ENCODE measurements around the gene ANKRD11.
"Not testable (repeated sequence)": the region's sequence is repeated elsewhere in the genome, so short reads cannot be mapped to it uniquely, and the experiment has no call there.

Gene ANKRD11

DNA sequence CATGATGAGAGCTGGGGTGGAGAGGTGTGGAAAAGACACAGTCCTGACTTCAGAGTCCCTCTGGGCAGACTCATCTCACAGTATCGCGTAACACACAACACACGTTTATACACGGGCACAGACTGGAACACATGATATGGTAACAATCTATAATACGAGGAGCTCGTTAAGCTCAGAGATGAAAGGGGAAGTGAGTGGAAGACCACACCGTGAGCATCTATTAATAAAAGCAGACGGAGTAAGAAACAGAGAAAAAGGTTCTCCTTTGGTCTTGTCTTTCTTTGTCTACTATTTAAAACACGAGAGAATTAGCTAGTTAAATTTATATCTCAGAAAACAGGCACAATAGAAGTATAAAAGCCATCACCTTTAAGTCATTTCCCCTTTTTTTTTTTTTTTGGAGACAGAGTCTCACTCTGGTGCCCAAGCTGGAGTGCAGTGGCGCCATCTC lies 13.5 kb downstream of the ANKRD11 start:
- DNase-seq, result no peak

DNA sequence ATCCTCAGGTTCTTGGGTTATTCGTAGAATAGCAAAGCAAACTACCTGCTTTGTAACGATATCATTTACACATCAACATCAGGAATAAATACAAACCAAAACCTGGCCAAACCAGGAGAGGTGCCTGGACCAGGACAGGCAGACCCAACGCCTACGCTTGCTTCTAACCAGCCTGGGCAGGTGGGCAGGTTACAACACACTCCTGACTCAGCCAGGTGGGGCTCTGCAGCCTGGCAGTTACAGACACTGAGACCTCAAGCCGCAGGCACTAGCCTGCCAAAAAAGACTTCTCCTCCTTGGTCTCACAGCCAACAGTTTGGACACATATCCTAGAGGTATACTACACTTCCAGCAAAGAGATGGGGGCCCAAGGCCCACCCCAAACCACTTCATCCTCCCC lies 14.0 kb downstream of the ANKRD11 start:
- DNase-seq, result no peak

GRCh38 chr16:89475144-89475543 lies 15.2 kb downstream of the ANKRD11 start:
- DNase-seq, result no peak

DNA sequence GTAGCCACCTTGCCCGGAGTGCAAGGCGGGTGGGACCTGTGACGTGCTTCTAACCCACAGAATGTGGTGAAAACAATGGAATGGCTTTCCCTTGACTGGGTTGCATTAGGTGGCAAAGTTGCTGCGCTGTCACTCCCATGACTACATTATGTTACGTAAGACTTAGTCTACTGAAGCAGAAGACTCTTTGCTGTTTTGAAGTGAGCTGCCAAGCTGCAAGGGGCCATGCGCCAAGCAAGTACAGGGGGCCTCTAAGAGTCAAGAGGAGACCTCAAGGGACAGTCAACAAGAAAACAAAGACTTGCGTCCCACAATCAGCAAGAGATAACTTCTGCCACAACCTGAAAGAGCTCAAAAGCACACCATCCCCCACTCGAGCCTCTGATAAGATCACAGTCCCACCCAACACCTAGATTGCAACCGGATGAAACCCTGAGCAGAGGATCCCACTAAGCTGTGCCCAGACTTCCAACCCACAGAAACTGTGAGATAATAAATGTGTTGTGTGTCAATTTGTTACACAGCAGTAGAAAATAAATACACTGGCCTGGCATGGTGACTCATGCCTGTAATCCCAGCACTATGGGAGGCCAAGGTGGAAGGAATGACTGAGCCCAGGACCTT lies 16.5 kb downstream of the ANKRD11 start:
- no peak for DNase-seq

GRCh38 chr16:89473136-89473712 lies 17.1 kb downstream of the ANKRD11 start:
- DNase-seq, result no peak

- DNase-seq, result no peak
These were observed 17.7 kb downstream of the ANKRD11 start for GRCh38 chr16:89472711-89473075.

DNA sequence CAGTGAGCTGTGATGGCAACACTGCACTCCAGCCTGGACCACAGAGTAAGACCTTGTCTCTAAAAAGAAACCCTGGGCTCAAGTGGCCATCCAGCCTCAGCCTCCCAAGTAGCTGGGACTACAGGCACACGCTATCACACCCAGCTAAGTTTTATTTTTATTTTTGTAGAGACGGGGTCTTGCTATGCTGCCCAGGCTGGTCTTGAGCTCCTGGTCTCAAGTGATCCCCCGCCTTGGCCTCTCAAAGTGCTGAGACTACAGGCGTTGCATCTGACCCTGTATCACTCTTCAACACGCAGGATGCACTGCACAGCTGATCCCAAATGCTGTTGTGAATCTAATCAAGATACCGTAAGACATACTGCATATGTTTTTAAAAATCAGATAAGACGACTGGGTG lies 23.0 kb downstream of the ANKRD11 start:
- DNase-seq, result no peak

DNA sequence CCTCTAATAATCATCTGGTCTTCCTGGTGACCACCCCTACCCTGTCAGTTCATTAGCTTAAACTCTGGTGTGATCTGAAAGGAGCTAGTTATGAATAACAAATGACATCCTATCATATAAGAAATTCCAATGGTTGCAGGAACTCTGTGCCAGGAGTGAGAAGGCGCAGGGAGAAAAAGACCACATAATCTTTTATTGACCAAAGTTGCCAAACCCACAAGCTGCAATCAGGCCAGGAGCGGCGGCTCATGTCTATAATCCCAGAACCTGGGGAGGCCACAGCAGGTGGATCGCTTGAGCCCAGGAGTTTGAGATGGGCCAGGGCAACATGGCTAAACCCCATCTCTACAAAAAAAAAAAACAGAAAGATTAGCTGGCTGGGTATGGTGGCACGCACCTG lies 23.4 kb downstream of the ANKRD11 start:
- no peak for DNase-seq

DNA sequence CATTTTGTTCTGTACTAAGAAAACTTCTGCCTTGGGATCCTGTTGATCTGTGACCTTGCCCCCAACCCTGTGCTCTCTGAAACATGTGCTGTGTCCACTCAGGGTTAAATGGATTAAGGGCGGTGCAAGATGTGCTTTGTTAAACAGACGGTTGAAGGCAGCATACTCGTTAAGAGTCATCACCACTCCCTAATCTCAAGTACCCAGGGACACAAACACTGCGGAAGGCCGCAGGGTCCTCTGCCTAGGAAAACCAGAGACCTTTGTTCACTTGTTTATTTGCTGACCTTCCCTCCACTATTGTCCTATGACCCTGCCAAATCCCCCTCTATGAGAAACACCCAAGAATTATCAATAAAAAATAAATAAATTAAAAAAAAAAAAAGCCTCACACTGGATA lies 27.0 kb downstream of the ANKRD11 start:
- not testable (repeated sequence) for DNase-seq

- not testable (repeated sequence) for DNase-seq
These were observed 27.7 kb downstream of the ANKRD11 start for GRCh38 chr16:89462639-89463038.

GRCh38 chr16:89461890-89462289 lies 28.5 kb downstream of the ANKRD11 start:
- DNase-seq, result not testable (repeated sequence)

DNA sequence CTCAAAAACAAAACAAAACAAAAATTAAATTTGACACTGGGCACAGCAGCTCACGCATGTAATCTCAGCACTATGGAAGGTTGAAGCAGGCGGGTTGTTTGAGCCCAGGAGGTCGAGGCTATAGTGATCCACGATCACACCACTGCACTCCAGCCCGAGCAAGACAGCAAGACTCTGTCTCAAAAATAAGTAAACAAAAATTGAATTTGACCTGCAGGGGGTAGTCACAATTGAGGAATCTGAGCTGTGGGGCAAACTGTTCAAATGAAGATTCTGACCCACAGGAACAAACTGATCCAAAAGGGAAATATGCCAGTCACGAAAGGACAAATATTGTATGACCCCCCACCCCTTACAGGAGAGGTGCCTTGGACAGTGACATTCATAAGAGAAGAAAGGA lies 29.8 kb downstream of the ANKRD11 start:
- DNase-seq, result no peak

- no peak for DNase-seq
These were observed 31.4 kb downstream of the ANKRD11 start for GRCh38 chr16:89458967-89459366.

GRCh38 chr16:89458551-89458950 lies 31.8 kb downstream of the ANKRD11 start:
- DNase-seq, result no peak

DNA sequence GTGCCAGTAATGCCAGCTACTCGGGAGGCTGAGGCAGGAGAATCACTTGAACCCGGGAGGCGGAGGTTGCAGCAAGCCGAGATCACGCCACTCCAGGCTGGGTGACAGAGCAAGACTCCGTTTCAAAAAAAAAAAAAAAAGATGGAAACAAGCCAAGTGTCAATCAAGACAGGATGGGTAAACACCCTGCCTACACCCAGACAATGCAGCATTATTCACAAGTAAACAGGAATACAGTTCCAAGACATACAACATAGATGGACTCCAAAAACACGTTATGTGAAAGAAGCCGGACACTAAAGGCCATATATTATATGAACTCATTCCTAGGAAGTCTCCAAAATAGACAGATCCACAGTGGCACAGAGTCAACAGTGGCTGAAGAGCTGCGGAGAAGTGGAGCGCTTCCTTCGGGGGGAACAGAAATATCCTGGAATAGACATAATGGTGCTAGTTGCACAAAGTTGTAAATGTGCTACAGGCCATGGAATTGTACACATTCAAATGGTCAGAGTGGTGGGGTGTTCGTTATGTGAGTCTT lies 33.9 kb downstream of the ANKRD11 start:
- no peak for DNase-seq

DNA sequence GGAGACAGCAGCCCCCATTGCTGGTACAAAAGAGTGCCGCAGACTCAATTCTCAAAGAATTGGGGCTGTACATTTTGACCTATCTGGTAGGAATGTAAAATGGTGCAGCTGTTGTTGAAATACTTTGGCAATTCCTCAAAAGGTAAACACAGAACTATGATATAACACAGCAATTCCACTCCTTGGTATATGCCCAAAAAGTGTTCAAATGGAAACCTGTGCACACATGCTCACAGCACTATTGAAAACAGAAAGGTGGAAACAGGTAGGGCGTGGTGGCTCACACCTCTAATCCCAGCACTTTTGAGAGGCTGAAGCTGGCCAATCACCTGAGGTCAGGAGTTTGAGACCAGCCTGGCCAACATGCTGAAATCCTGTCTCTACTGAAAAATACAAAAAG lies 34.7 kb downstream of the ANKRD11 start:
- no peak for DNase-seq

DNA sequence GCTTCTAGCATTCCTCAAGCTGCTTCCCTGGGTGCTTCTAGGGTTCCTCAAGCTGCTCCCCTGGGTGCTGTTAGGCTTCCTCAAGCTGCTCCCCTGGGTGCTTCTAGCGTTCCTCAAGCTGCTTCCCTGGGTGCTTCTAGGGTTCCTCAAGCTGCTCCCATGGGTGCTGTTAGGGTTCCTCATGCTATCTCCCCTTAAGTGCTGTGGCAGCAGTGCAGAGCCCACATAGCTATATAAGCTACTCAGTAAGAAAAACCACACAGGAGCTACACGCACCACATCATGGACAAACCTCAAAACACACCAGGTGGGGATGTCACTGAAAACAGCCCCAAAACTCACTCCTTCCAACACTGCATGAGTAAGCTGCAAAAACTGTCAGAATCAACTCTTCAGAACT lies 35.2 kb downstream of the ANKRD11 start:
- DNase-seq, result no peak

DNA sequence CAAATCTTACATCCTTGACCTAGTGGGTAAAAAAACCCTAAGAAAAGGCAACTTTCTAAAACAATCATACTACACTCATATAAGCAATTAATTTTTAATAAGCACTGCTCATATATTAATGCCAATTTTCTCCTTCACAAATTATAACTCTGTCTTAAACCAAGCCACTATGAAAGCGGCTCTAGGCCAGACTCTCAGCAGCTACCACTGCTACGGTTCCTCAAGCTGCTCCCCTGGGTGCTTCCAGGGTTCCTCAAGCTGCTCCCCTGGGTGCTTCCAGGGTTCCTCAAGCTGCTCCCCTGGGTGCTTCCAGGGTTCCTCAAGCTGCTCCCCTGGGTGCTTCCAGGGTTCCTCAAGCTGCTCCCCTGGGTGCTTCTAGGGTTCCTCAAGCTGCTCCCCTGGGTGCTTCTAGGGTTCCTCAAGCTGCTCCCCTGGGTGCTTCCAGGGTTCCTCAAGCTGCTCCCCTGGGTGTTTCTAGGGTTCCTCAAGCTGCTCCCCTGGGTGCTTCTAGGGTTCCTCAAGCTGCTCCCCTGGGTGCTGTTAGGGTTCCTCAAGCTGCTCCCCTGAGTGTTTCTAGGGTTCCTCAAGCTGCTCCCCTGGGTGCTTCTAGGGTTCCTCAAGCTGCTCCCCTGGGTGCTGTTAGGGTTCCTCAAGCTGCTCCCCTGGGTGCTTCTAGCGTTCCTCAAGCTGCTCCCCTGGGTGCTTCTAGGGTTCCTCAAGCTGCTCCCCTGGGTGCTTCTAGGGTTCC lies 35.8 kb downstream of the ANKRD11 start:
- DNase-seq, result not testable (repeated sequence)

DNA sequence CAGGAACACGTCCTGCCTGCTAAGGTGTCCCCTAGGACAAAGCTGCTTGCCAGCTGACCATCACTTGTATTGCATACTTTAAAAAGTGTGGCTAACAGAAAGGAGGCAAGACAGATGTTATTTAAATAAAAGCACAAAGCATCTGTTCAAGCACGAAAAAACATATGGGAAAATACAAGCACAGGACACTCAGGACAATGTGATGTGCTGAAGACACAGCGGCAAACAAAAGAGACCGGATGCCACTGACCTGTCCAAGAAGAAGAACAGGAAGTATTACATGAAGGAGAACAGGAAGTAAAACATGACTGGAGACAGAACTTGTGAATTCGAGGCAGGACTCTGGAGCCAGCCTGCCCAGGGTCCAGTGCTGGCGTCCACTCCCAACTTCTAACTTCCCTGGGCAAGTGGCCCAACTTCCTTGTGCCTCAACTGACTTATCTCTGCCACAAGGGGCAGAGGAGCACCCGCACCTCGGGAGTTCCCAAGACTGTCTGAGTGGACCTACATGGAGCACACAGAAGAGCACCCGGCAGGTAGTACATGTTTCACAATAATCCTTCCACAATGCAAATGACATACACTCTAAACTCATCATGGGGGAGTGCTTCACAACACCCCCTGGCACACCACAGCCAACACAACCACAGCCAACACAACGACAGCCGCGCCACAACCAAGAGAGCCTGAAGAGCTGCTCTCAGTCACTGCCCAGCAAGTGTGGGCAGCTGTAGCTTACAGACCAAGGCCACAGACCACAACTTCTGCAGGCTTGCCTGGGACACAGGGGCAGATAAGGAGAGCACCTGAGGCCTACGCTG lies 36.6 kb downstream of the ANKRD11 start:
- no peak for DNase-seq

- no peak for DNase-seq
These were observed 37.4 kb downstream of the ANKRD11 start for GRCh38 chr16:89452925-89453324.

DNA sequence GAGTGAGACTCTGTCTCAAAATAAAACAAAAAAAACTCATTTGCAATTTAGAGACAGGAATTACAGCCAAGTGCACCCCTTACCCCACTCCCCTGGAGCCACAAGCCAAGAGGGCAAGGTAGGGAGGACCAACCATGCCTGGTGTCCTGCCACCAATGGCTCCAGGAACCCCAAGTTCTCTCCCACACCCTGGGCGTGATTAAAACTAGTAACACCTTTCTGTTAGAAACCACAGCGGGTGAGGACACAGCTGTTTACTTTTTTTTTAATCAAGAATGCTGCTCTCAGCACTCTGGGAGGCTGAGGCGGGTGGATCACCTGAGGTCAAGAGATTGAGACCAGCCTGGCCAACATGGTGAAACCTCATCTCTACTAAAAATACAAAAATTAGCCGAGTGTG lies 38.1 kb downstream of the ANKRD11 start:
- DNase-seq, result no peak

GRCh38 chr16:89450537-89450936 lies 39.8 kb downstream of the ANKRD11 start:
- no peak for DNase-seq

- no peak for DNase-seq
These were observed 40.5 kb downstream of the ANKRD11 start for GRCh38 chr16:89449726-89450335.

Data from stimulated activated CD4-positive, alpha-beta T cell treated with anti-CD3 and anti-CD28 coated beads, Interleukin-2, amount 100 ng/mL, for 48 hours (primary cell).